ENCODE results near the gene MTFR2. TPM values are rescaled to one million over a fixed set of nuclear protein-coding genes. Genes with fewer than 3 reads are reported as not detected.
"Not testable (repeated sequence)": the region's sequence is repeated elsewhere in the genome, so short reads cannot be mapped to it uniquely, and the experiment has no call there.

Gene MTFR2
- total and polyA plus RNA-seq, 4 experiments from 2014 or later: 0.55 to 1.2 (median 1.1) TPM

DNA sequence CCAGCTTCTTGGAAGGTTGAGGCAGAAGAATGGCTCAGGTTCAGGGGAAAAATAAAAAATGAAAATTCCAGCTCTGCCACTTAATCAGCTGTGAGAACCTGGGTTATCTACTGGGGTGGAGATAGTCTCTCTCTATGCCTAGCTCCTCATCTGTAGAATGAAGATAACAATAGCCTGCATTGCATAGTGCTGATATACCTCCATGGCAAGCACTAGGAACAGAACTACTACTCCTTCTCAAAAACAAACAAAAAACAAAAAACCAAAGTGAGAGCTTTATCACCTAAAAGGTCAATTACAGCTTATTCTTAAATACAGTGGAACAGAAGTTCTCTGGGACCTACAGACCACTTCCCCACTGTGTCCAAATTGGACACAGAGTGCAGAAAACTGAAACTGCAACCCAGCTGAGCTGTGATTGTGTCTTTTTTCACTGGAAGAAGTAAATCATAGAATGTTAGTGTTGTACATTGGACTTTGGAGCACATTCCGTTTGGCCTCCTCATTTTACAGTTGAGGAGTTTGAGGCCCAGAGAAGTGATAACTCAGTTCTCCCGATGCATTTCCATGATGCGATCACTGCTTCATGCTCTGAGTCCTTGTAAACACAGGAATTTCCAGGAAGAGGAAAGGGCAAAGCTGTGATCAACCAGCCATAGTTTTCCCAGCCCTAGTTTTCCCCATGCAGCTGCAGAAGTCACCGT, 23.3 kb downstream of the MTFR2 start:
- H3K27me3 ChIP-seq (ENCODE audit: insufficient read depth, low read length): no peaks in the 10 kb centered on the region
- H3K4me3 Mint-ChIP-seq: peak overlapping the region in 7 of 8 donors; percentile 49 to 77 (median 66)
- ChIA-PET CTCF (ENCODE audit: partially characterized antibody) (interaction anchor here (0.6 to 2.7 kb wide), 54 partner anchors 9 to 1060 kb away, joined by 3 to 55 read pairs (median 4); partner anchors contain the start of genes BCLAF1 and MTFR2), POLR2A (ENCODE audit: partially characterized antibody) (interaction anchor here (1.4 to 2.1 kb wide), 4 partner anchors 63 to 720 kb away, joined by 3 to 5 read pairs (median 4); partner anchors contain the start of gene BCLAF1)
- H3K9me3 Mint-ChIP-seq: no peaks in the 10 kb centered on the region
- DNase-seq: peak in 1 of 5 donors; percentile 1
- no peaks in the 10 kb centered on the region for H3K36me3 Mint-ChIP-seq
- peak overlapping the region in 1 of 2 donors; percentile 29 for H3K4me3 ChIP-seq (ENCODE audit: low read length in 2 of 2)
- H3K36me3 ChIP-seq (ENCODE audit: insufficient read depth, low read length): no peaks in the 10 kb centered on the region
- H3K27me3 Mint-ChIP-seq: no peaks in the 10 kb centered on the region
- no peaks in the 10 kb centered on the region for H3K4me1 ChIP-seq (ENCODE audit: insufficient read depth, low read length)
- no peak overlapping the region for H3K27ac ChIP-seq (ENCODE audit: low read depth, low read length)
- H3K9me3 ChIP-seq (ENCODE audit: control insufficient read depth in 1 of 2, low read length in 2 of 2): no peaks in the 10 kb centered on the region
- peaks cover 3 to 10% (median 4%) of the 10 kb centered on the region in 4 donors for H3K4me1 Mint-ChIP-seq
- intact Hi-C loops (cut with micrococcal nuclease): loop anchor here (1.0 kb wide), 7 partner anchors 90 to 776 kb away; no protein-coding TSS in a partner anchor
- peak overlapping the region in 1 of 7 donors; percentile 72 for H3K27ac Mint-ChIP-seq

GRCh38 chr6:136226027-136226673, 24.0 kb downstream of the MTFR2 start:
- H3K4me3 Mint-ChIP-seq: peak overlapping the region in 7 of 8 donors; percentile 49 to 77 (median 66)
- H3K4me1 ChIP-seq (ENCODE audit: insufficient read depth, low read length): no peaks in the 10 kb centered on the region
- ChIA-PET POLR2A (ENCODE audit: partially characterized antibody) (interaction anchor here (1.4 to 2.1 kb wide), 4 partner anchors 64 to 719 kb away, joined by 3 to 5 read pairs (median 4); partner anchors contain the start of gene BCLAF1), CTCF (ENCODE audit: partially characterized antibody) (interaction anchor here (0.6 to 2.7 kb wide), 55 partner anchors 9 to 777 kb away, joined by 3 to 55 read pairs (median 4); partner anchors contain the start of genes BCLAF1 and MTFR2)
- H3K36me3 Mint-ChIP-seq: no peaks in the 10 kb centered on the region
- no peaks in the 10 kb centered on the region for H3K9me3 ChIP-seq (ENCODE audit: control insufficient read depth in 1 of 2, low read length in 2 of 2)
- H3K27me3 Mint-ChIP-seq: no peaks in the 10 kb centered on the region
- no peak overlapping the region for H3K27ac ChIP-seq (ENCODE audit: low read depth, low read length)
- H3K27me3 ChIP-seq (ENCODE audit: insufficient read depth, low read length): no peaks in the 10 kb centered on the region
- no peaks in the 10 kb centered on the region for H3K9me3 Mint-ChIP-seq
- intact Hi-C loops (cut with micrococcal nuclease): loop anchor here (1.0 kb wide), 7 partner anchors 91 to 775 kb away; no protein-coding TSS in a partner anchor
- peak in 4 of 5 donors; percentile 53 to 57 (median 55) for DNase-seq
- H3K4me1 Mint-ChIP-seq: peaks cover 3 to 10% (median 4%) of the 10 kb centered on the region in 4 donors
- peak overlapping the region in 1 of 2 donors; percentile 29 for H3K4me3 ChIP-seq (ENCODE audit: low read length in 2 of 2)
- no peaks in the 10 kb centered on the region for H3K36me3 ChIP-seq (ENCODE audit: insufficient read depth, low read length)
- H3K27ac Mint-ChIP-seq: peak overlapping the region in 2 of 7 donors; percentile 2 to 72

DNA sequence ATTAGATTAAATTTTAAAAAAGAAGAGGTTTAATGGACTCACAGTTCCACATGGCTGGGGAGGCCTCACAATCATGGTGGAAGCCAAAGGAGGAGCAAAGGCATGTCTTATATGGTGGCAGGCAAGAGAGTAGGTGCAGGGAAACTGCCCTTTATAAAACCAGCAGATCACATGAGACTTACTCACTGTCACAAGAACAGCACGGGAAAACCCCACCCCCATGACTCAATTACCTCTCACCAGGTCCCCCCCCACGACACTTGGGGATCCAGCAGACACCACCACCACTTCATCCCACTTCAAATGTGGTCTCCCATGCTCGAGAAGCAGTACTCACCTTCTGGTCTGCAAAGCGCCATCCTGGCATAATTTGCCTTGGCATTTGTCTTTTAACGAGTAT, 24.6 kb downstream of the MTFR2 start:
- Mint-ChIP-seq H3K27me3 (no peaks in the 10 kb centered on the region), H3K27ac (no peak overlapping the region), H3K9me3 (peaks cover 0 to 3% (median under 1%) of the 10 kb centered on the region in 8 donors), H3K36me3 (no peaks in the 10 kb centered on the region), H3K4me1 (peaks cover 3 to 10% (median 4%) of the 10 kb centered on the region in 4 donors), H3K4me3 (peak overlapping the region in 1 of 8 donors; percentile 26)
- Histone ChIP-seq H3K9me3 (ENCODE audit: control insufficient read depth in 1 of 2, low read length in 2 of 2) (no peaks in the 10 kb centered on the region), H3K4me3 (ENCODE audit: low read length in 2 of 2) (no peak overlapping the region), H3K36me3 (ENCODE audit: insufficient read depth, low read length) (no peaks in the 10 kb centered on the region), H3K4me1 (ENCODE audit: insufficient read depth, low read length) (no peaks in the 10 kb centered on the region), H3K27me3 (ENCODE audit: insufficient read depth, low read length) (no peaks in the 10 kb centered on the region), H3K27ac (ENCODE audit: low read depth, low read length) (no peak overlapping the region)
- ChIA-PET POLR2A (ENCODE audit: partially characterized antibody) (interaction anchor here (1.4 to 2.1 kb wide), 3 partner anchors 65 to 719 kb away, joined by 3 to 5 read pairs (median 5); partner anchors contain the start of gene BCLAF1), CTCF (ENCODE audit: partially characterized antibody) (interaction anchor here (0.7 to 2.7 kb wide), 35 partner anchors 8 to 776 kb away, joined by 3 to 55 read pairs (median 5); partner anchors contain the start of gene MTFR2)
- intact Hi-C loops (cut with micrococcal nuclease): no loop called here
- DNase-seq: no peak

DNA sequence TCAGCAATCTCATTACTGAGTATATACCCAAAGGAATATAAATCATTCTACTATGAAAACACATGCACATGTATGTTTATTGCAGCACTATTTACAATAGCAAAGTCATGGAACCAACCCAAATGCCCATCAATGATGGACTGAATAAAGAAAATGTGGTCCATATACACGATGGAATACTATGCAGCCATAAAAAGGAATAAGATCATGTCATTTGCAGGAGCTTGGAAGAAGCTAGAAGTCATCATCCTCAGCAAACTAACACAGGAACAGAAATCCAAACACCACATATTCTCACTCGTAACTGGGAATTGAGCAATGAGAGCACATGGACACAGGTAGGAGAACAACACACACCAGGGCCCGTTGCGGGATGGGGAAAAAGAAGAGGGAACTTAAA, 25.1 kb downstream of the MTFR2 start:
- H3K4me1 Mint-ChIP-seq; H3K4me1 ChIP-seq (ENCODE audit: insufficient read depth, low read length); POLR2A ChIA-PET (ENCODE audit: partially characterized antibody); intact Hi-C loops (cut with micrococcal nuclease); H3K27me3 Mint-ChIP-seq; DNase-seq; H3K9me3 ChIP-seq (ENCODE audit: control insufficient read depth in 1 of 2, low read length in 2 of 2); H3K27ac ChIP-seq (ENCODE audit: low read depth, low read length); H3K36me3 Mint-ChIP-seq; H3K27me3 ChIP-seq (ENCODE audit: insufficient read depth, low read length); H3K9me3 Mint-ChIP-seq; H3K27ac Mint-ChIP-seq; H3K4me3 ChIP-seq (ENCODE audit: low read length in 2 of 2); H3K36me3 ChIP-seq (ENCODE audit: insufficient read depth, low read length): not testable (repeated sequence)
- peak overlapping the region in 1 of 8 donors; percentile 57 for H3K4me3 Mint-ChIP-seq
- CTCF ChIA-PET (ENCODE audit: partially characterized antibody): interaction anchor here (1.0 to 1.4 kb wide), 2 partner anchors 550 to 688 kb away, joined by 3 to 5 read pairs; no protein-coding TSS in a partner anchor

GRCh38 chr6:136216503-136217401, 33.4 kb downstream of the MTFR2 start:
- Mint-ChIP-seq H3K27me3 (peaks cover 0 to 1% of the 10 kb centered on the region in 2 donors), H3K36me3 (no peaks in the 10 kb centered on the region), H3K4me1 (no peaks in the 10 kb centered on the region), H3K9me3 (peaks cover 0 to 15% (median 4%) of the 10 kb centered on the region in 8 donors), H3K27ac (no peak overlapping the region), H3K4me3 (no peak overlapping the region)
- H3K27me3 ChIP-seq (ENCODE audit: insufficient read depth, low read length): no peaks in the 10 kb centered on the region
- CTCF ChIA-PET (ENCODE audit: partially characterized antibody): interaction anchor here (1.3 to 2.7 kb wide), 2 partner anchors 10 to 681 kb away, joined by 4 to 15 read pairs; no protein-coding TSS in a partner anchor
- DNase-seq: no peak
- no peaks in the 10 kb centered on the region for H3K4me1 ChIP-seq (ENCODE audit: insufficient read depth, low read length)
- no peak overlapping the region for H3K27ac ChIP-seq (ENCODE audit: low read depth, low read length)
- intact Hi-C loops (cut with micrococcal nuclease): no loop called here
- POLR2A ChIA-PET (ENCODE audit: partially characterized antibody): no interaction called here
- no peaks in the 10 kb centered on the region for H3K9me3 ChIP-seq (ENCODE audit: control insufficient read depth in 1 of 2, low read length in 2 of 2)
- no peak overlapping the region for H3K4me3 ChIP-seq (ENCODE audit: low read length in 2 of 2)
- H3K36me3 ChIP-seq (ENCODE audit: insufficient read depth, low read length): no peaks in the 10 kb centered on the region

DNA sequence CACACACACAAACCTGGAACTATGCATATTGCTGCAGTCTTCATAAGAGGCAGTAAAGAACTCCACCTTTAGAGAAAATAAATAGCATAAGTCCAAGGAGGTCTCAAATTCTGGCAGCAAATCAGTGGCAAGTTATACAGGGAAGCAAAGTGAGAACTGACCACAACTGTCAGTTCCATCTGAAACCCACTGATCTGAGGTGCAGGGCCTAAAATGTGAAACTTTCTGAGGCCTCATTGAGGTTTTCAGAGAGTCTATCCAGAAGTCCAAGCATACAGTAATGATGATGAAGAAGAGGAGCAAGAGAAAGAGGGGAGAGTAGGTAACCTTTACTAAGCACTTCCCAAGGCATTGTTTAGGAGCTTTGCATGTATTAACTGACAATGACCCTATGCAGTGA, 36.3 kb downstream of the MTFR2 start:
- Histone ChIP-seq H3K4me3 (ENCODE audit: low read length in 2 of 2) (no peak overlapping the region), H3K36me3 (ENCODE audit: insufficient read depth, low read length) (no peaks in the 10 kb centered on the region), H3K9me3 (ENCODE audit: control insufficient read depth in 1 of 2, low read length in 2 of 2) (no peaks in the 10 kb centered on the region), H3K27me3 (ENCODE audit: insufficient read depth, low read length) (no peaks in the 10 kb centered on the region), H3K4me1 (ENCODE audit: insufficient read depth, low read length) (no peaks in the 10 kb centered on the region), H3K27ac (ENCODE audit: low read depth, low read length) (no peak overlapping the region)
- CTCF ChIA-PET (ENCODE audit: partially characterized antibody): interaction anchor here (4.7 kb wide), 1 partner anchor 13 kb away, joined by 25 read pairs; no protein-coding TSS in a partner anchor
- Mint-ChIP-seq H3K4me3 (no peak overlapping the region), H3K36me3 (no peaks in the 10 kb centered on the region), H3K9me3 (peaks cover 0 to 2% (median 0%) of the 10 kb centered on the region in 8 donors), H3K27me3 (peaks cover 0 to 1% of the 10 kb centered on the region in 2 donors), H3K4me1 (no peaks in the 10 kb centered on the region), H3K27ac (no peak overlapping the region)
- DNase-seq: no peak
- intact Hi-C loops (cut with micrococcal nuclease): no loop called here
- POLR2A ChIA-PET (ENCODE audit: partially characterized antibody): no interaction called here
